Measurements from ENCODE around the gene BCL3. TPM values are rescaled to one million over a fixed set of nuclear protein-coding genes. Genes with fewer than 3 reads are reported as not detected.
A peak's percentile ranks its signal among the peaks of the same experiment; 100 is the strongest.

Gene BCL3
- total and polyA plus RNA-seq, 2 of the 13 experiments (the other 11 are each of a cell fraction or from before 2014, with no cell fraction given): 2.3 to 4.0 TPM

- TF ChIP-seq, protein P1, sequence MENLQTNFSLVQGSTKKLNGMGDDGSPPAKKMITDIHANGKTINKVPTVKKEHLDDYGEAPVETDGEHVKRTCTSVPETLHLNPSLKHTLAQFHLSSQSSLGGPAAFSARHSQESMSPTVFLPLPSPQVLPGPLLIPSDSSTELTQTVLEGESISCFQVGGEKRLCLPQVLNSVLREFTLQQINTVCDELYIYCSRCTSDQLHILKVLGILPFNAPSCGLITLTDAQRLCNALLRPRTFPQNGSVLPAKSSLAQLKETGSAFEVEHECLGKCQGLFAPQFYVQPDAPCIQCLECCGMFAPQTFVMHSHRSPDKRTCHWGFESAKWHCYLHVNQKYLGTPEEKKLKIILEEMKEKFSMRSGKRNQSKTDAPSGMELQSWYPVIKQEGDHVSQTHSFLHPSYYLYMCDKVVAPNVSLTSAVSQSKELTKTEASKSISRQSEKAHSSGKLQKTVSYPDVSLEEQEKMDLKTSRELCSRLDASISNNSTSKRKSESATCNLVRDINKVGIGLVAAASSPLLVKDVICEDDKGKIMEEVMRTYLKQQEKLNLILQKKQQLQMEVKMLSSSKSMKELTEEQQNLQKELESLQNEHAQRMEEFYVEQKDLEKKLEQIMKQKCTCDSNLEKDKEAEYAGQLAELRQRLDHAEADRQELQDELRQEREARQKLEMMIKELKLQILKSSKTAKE (CRISPR knock-in tag; IDR thresholded peaks at IDR 0.05; ENCODE audit: borderline replicate concordance): peak; percentile 55; the same call in 1 of the 2 replicates
- TF ChIP-seq SPEN (CRISPR knock-in tag; IDR thresholded peaks at IDR 0.05; ENCODE audit: low read depth) (peak; percentile 42; the same call in 1 of the 2 replicates), NR1H2 (CRISPR knock-in tag; IDR thresholded peaks at IDR 0.05; ENCODE audit: borderline replicate concordance, low read depth) (no peak), KDM6A (CRISPR knock-in tag; IDR thresholded peaks at IDR 0.05; ENCODE audit: low read depth) (no peak), DBP (CRISPR knock-in tag; IDR thresholded peaks at IDR 0.05; ENCODE audit: not compliant biosample characterization) (no peak), KLF6 (CRISPR knock-in tag; IDR thresholded peaks at IDR 0.05) (no peak), ZNF616 (CRISPR knock-in tag; IDR thresholded peaks at IDR 0.05; ENCODE audit: low read depth) (no peak), FOXP1 (IDR thresholded peaks at IDR 0.05) (no peak), FOXP1 (CRISPR knock-in tag; IDR thresholded peaks at IDR 0.05) (no peak), ZNF788 (CRISPR knock-in tag; IDR thresholded peaks at IDR 0.05; ENCODE audit: borderline replicate concordance) (peak; percentile 23; the same call in 1 of the 2 replicates), ELF4 (CRISPR knock-in tag; IDR thresholded peaks at IDR 0.05; ENCODE audit: borderline replicate concordance) (no peak), ZFP62 (CRISPR knock-in tag; IDR thresholded peaks at IDR 0.05) (no peak), EED (CRISPR knock-in tag; IDR thresholded peaks at IDR 0.05) (no peak), YEATS2 (CRISPR knock-in tag; IDR thresholded peaks at IDR 0.05; ENCODE audit: borderline replicate concordance) (no peak), ZNF292 (CRISPR knock-in tag; IDR thresholded peaks at IDR 0.05; ENCODE audit: borderline replicate concordance, low read depth) (no peak), TEAD3 (CRISPR knock-in tag; optimal IDR thresholded peaks at IDR 0.05; ENCODE audit: borderline replicate concordance) (peak; percentile 30), SMAD9 (CRISPR knock-in tag; IDR thresholded peaks at IDR 0.05) (no peak), HIVEP1 (CRISPR knock-in tag; IDR thresholded peaks at IDR 0.05) (peak; percentile 77), NR2F6 (IDR thresholded peaks at IDR 0.05) (0 out of 2 replicates have a peak, but pooled peaks have one; percentile 15), NR2F6 (CRISPR knock-in tag; IDR thresholded peaks at IDR 0.05) (peak; percentile 45; the same call in 1 of the 2 replicates), ZNF660 (CRISPR knock-in tag; IDR thresholded peaks at IDR 0.05; ENCODE audit: borderline replicate concordance, low read depth) (no peak), NBN (conservative IDR thresholded peaks at IDR 0.05) (no peak), WIZ (CRISPR knock-in tag; IDR thresholded peaks at IDR 0.05) (no peak)
- TF ChIP-seq, protein P2, sequence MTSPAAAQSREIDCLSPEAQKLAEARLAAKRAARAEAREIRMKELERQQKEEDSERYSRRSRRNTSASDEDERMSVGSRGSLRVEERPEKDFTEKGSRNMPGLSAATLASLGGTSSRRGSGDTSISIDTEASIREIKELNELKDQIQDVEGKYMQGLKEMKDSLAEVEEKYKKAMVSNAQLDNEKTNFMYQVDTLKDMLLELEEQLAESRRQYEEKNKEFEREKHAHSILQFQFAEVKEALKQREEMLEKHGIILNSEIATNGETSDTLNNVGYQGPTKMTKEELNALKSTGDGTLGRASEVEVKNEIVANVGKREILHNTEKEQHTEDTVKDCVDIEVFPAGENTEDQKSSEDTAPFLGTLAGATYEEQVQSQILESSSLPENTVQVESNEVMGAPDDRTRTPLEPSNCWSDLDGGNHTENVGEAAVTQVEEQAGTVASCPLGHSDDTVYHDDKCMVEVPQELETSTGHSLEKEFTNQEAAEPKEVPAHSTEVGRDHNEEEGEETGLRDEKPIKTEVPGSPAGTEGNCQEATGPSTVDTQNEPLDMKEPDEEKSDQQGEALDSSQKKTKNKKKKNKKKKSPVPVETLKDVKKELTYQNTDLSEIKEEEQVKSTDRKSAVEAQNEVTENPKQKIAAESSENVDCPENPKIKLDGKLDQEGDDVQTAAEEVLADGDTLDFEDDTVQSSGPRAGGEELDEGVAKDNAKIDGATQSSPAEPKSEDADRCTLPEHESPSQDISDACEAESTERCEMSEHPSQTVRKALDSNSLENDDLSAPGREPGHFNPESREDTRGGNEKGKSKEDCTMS (CRISPR knock-in tag; conservative IDR thresholded peaks at IDR 0.05): no peak
- TF ChIP-seq, protein P3, sequence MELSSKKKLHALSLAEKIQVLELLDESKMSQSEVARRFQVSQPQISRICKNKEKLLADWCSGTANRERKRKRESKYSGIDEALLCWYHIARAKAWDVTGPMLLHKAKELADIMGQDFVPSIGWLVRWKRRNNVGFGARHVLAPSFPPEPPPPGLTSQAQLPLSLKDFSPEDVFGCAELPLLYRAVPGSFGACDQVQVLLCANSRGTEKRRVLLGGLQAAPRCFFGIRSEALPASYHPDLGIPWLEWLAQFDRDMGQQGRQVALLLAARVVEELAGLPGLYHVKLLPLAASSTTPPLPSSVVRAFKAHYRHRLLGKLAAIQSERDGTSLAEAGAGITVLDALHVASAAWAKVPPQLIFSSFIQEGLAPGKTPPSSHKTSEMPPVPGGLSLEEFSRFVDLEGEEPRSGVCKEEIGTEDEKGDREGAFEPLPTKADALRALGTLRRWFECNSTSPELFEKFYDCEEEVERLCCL (CRISPR knock-in tag; IDR thresholded peaks at IDR 0.05; ENCODE audit: borderline replicate concordance): no peak
Measured at GRCh38 chr19:44752816-44753625, 4.5 kb downstream of the BCL3 start (continued).
